GM12878 (cell line): ENCODE results near the gene CCDC144A. TPM values are rescaled to one million over a fixed set of nuclear protein-coding genes. Genes with fewer than 3 reads are reported as not detected.

Experiments used
- ATAC-seq: fragments of 200-7000 bp; cut with Tn5 transposase; 3 replicates; pipeline ENCODE4 v1.9.1; 2020; ENCODE audit warnings: mild to moderate bottlenecking, moderate library complexity
- BruUV-seq: library from RNA; stranded (reverse); fragments of 400-500 nt; replicated peaks from 2 replicates; lab custom pipeline; 2021; lab: Mats Ljungman, UMichigan
- CTCF ChIA-PET: fragments of 300-600 bp; sonication (Branson Sonifier 250); formaldehyde crosslinking; extraction: SDS; loops from one replicate; lab custom pipeline; 2021; ENCODE audit warnings: inconsistent platforms; lab: Yijun Ruan, JAX
- POLR2A ChIA-PET: fragments of 350-600 bp; formaldehyde crosslinking; extraction: SDS; loops from one replicate; lab custom pipeline; 2021; ENCODE audit warnings: inconsistent platforms; lab: Charles Lee
- RAD21 ChIA-PET: fragments of 300-600 bp; sonication (Branson Sonifier 250); formaldehyde crosslinking; loops from one replicate; lab custom pipeline; 2023; ENCODE audit warnings: antibody characterized with exemption; ENCODE audit not compliant: unreplicated experiment; lab: Charles Lee
- SMC1A ChIA-PET: fragments of 300-600 bp; sonication (Branson Sonifier 250); formaldehyde crosslinking; loops from one replicate; lab custom pipeline; 2023; ENCODE audit not compliant: unreplicated experiment, uncharacterized antibody; lab: Charles Lee
- DNase-seq: peaks from one replicate; pipeline ENCODE4 v3.0.0-alpha.2; 2011; ENCODE audit warnings: low read depth, low spot score
- FAIRE-seq: peaks from 3 replicates; lab custom pipeline; 2011; peaks lifted over from hg19 to GRCh38; lab: Jason Lieb, UNC
- H2AFZ ChIP-seq: 2 replicates; pipeline ENCODE4 v1.6.0; 2011; ENCODE audit warnings: low read depth, low read length, control low read depth; ENCODE audit not compliant: control insufficient read depth
- H3K27ac ChIP-seq: 2 replicates; pipeline ENCODE4 v1.5.1; 2011; ENCODE audit warnings: control low read depth; ENCODE audit not compliant: control insufficient read depth, insufficient read depth
- H3K27me3 ChIP-seq, 2 experiments: replicated peaks in 1 of 2; 2 replicates each; pipeline versions ENCODE4 v1.6.0 to v1.6.1; 2011; ENCODE audit warnings: low read length in 1 of 2; ENCODE audit not compliant: control insufficient read depth in 2 of 2, insufficient read depth in 2 of 2
- H3K36me3 ChIP-seq, 2 experiments: 2 replicates each; pipeline ENCODE4 v1.5.1; 2011; ENCODE audit warnings: low read length in 1 of 2; ENCODE audit not compliant: control insufficient read depth in 2 of 2, insufficient read depth in 2 of 2
- H3K4me1 ChIP-seq: 2 replicates; pipeline ENCODE4 v1.6.1; 2011; ENCODE audit warnings: mild to moderate bottlenecking, low read length, moderate library complexity, mixed read lengths; ENCODE audit not compliant: control insufficient read depth, insufficient read depth
- H3K4me2 ChIP-seq: 2 replicates; pipeline ENCODE4 v1.6.0; 2011; ENCODE audit warnings: control low read depth; ENCODE audit not compliant: control insufficient read depth, insufficient read depth
- H3K4me3 ChIP-seq: fragments of 200-600 bp; sonication (generic); 2 replicates; pipeline ENCODE4 v1.5.1; 2016
- H3K79me2 ChIP-seq: 2 replicates; pipeline ENCODE4 v1.6.0; 2011; ENCODE audit warnings: low read length; ENCODE audit not compliant: control insufficient read depth, insufficient read depth
- H3K9ac ChIP-seq: 2 replicates; pipeline ENCODE4 v1.8.0; 2011; ENCODE audit warnings: low read length, control low read depth, mixed read lengths; ENCODE audit not compliant: control insufficient read depth, insufficient read depth
- H3K9me3 ChIP-seq: replicated peaks from 3 replicates; pipeline ENCODE4 v1.5.1; 2011; ENCODE audit warnings: mild to moderate bottlenecking, low read length; ENCODE audit not compliant: control insufficient read depth, insufficient read depth
- H4K20me1 ChIP-seq: 2 replicates; pipeline ENCODE4 v1.6.0; 2011; ENCODE audit not compliant: control insufficient read depth, insufficient read depth
- BMI1 ChIP-seq: fragments of 450-650 bp; IDR thresholded peaks from 2 replicates; pipeline ENCODE4 v1.6.1; 2016; ENCODE audit warnings: mild to moderate bottlenecking, moderate library complexity, borderline replicate concordance
- HCFC1 ChIP-seq: fragments of 150-350 bp; IDR thresholded peaks from 2 replicates; pipeline ENCODE4 v1.6.1; 2014; ENCODE audit warnings: low read length
- HDGF ChIP-seq: fragments of 450-650 bp; IDR thresholded peaks from 2 replicates; pipeline ENCODE4 v1.6.1; 2016; ENCODE audit warnings: antibody characterized with exemption
- IKZF2 ChIP-seq, 2 experiments: fragments of 450-650 bp; IDR thresholded peaks; 2 replicates each; pipeline ENCODE4 v1.6.1; 2017; ENCODE audit warnings: mild to moderate bottlenecking in 2 of 2, moderate library complexity in 2 of 2
- NRF1 ChIP-seq: conservative IDR thresholded peaks from 2 replicates; pipeline ENCODE4 v1.6.1; 2011; ENCODE audit warnings: mild to moderate bottlenecking, low read depth, low read length, improper control_type of control experiment
- RELA ChIP-seq: fragments of 450-650 bp; IDR thresholded peaks from 2 replicates; pipeline ENCODE4 v1.8.0; 2014; ENCODE audit warnings: borderline replicate concordance; ENCODE audit not compliant: partially characterized antibody
- SIN3A ChIP-seq: IDR thresholded peaks from 2 replicates; pipeline ENCODE4 v1.6.1; 2012; ENCODE audit warnings: low read depth, low read length, improper control_type of control experiment
- SMAD5 ChIP-seq: IDR thresholded peaks from 2 replicates; pipeline ENCODE4 v1.6.1; 2016; ENCODE audit warnings: antibody characterized with exemption, low read depth
- YY1 ChIP-seq: IDR thresholded peaks from 2 replicates; pipeline ENCODE4 v1.6.1; 2011; ENCODE audit warnings: low read depth, mild to moderate bottlenecking, low read length
- WGBS: methylation state at CpG from one replicate; pipeline ENCODE4 v1.1.6; 2016; ENCODE audit warnings: low lambda C conversion rate; ENCODE audit not compliant: insufficient replicate concordance, insufficient coverage; ENCODE audit errors: missing lambda C conversion rate; 5-methylcytosine and 5-hydroxymethylcytosine counted together
- in situ Hi-C: fragments of 300-500 bp; cut with MboI; formaldehyde crosslinking; loops from 9 replicates; pipeline ENCODE4 v1.14.3; 2018; ENCODE audit warnings: mixed read lengths
- intact Hi-C: fragments of 100-400 bp; cut with micrococcal nuclease; formaldehyde crosslinking; loops from one replicate; pipeline ENCODE4 v1.14.2; 2022; ENCODE audit not compliant: unreplicated experiment
- polyA plus RNA-seq, 11 experiments: library from polyadenylated mRNA; depleted of rRNA in 4 of 11; unstranded in 6 of 11; stranded (reverse) in 5 of 11; fragments of >200 nt; fragmentation: Nextera tagmentation in 4 of 11; fragmentation: Illumina TruSeq in 1 of 11; extraction: Ambion mirVana in 4 of 11; extraction: Trizol in 1 of 11; gene quantifications; 1 replicate in 1 of 11; 2 replicates in 10 of 11; pipeline versions ENCODE4 v1.2.1 to v1.2.3, GENCODE V29; 2011 to 2016; ENCODE audit warnings: inconsistent platforms in 2 of 11, missing spikeins in 2 of 11, low read depth in 1 of 11
- total RNA-seq, 4 experiments: library from RNA; depleted of rRNA in 3 of 4; stranded (reverse); fragments of >200 nt in 3 of 4; fragmentation: Illumina TruSeq in 1 of 4; extraction: Trizol in 1 of 4; gene quantifications; 2 replicates each; pipeline versions ENCODE4 v1.2.1 to v1.2.3, GENCODE V29; 2013 to 2021
- TF ChIP-seq, protein P1 (sequence below): fragments of 450-650 bp; IDR thresholded peaks from 2 replicates; pipeline ENCODE4 v1.6.1; 2017; ENCODE audit warnings: mild to moderate bottlenecking
- TF ChIP-seq, protein P2 (sequence below): IDR thresholded peaks from 2 replicates; pipeline ENCODE4 v1.6.1; 2012; ENCODE audit warnings: low read length, inconsistent platforms
- TF ChIP-seq, protein P3 (sequence below): IDR thresholded peaks from 2 replicates; pipeline ENCODE4 v1.6.1; 2012; ENCODE audit warnings: improper control_type of control experiment, low read depth, low read length; ENCODE audit not compliant: insufficient replicate concordance

The CCDC144A gene
- total and polyA plus RNA-seq, 10 of the 15 experiments (the other 5 are each of a cell fraction or from before 2014, with no cell fraction given): 0.05 to 1.7 (median 0.79) TPM

DNA sequence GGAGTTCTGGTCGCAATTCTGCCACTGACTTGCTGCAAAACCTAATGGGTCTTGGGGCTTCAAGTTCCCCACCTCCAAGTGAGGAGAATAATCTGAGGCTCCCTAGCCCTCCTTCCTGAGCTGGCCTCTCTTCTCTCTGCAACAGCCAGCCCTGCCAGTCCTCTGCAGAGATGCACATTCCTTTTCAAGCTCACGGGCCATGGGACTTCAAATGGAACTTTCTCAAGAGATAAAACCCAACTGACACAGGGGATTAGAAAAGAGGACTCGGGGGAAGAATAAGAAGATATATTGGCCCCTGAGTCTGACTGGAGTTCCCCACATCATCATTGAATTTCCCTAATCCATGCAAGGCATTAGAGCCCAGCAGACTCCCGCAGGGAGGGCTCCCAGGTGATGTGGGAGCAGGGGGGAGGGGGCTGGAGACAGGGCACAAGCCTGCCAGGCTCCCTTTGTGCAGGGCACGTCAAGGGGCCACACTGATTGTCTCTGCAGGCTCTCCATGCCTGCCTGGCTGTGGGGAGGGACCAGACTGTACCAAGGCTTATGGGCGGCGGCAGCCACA lies 131.0 kb downstream of the CCDC144A start:
- Histone ChIP-seq H3K27ac (no peak overlapping the region), H3K27me3 (no peaks in the 10 kb centered on the region), H3K9me3 (no peaks in the 10 kb centered on the region), H3K4me3 (no peak overlapping the region), H4K20me1 (no peaks in the 10 kb centered on the region), H3K79me2 (no peaks in the 10 kb centered on the region), H3K4me1 (no peaks in the 10 kb centered on the region), H3K9ac (no peak overlapping the region), H2AFZ (no peak overlapping the region), H3K4me2 (no peak overlapping the region), H3K36me3 (no peaks in the 10 kb centered on the region)
- ChIA-PET RAD21 (no interaction called here), POLR2A (no interaction called here), CTCF (no interaction called here)
- no TSS peak for BruUV-seq
- intact Hi-C loops: no loop called here
- DNase-seq: no peak
- 0% methylated on average over 5 of the region's 7 CpGs for WGBS
- FAIRE-seq: no peak
- ATAC-seq: no peak
- in situ Hi-C loops: loop anchor here (25.0 kb wide), 1 partner anchor 1591 kb away; no protein-coding TSS in a partner anchor
- TF ChIP-seq RELA (no peak), BMI1 (no peak), HDGF (no peak), IKZF2 (IDR thresholded peaks at IDR 0.05) (no peak), SIN3A (no peak), YY1 (no peak), NRF1 (no peak), HCFC1 (no peak), SMAD5 (no peak)
- TF ChIP-seq, protein P1, sequence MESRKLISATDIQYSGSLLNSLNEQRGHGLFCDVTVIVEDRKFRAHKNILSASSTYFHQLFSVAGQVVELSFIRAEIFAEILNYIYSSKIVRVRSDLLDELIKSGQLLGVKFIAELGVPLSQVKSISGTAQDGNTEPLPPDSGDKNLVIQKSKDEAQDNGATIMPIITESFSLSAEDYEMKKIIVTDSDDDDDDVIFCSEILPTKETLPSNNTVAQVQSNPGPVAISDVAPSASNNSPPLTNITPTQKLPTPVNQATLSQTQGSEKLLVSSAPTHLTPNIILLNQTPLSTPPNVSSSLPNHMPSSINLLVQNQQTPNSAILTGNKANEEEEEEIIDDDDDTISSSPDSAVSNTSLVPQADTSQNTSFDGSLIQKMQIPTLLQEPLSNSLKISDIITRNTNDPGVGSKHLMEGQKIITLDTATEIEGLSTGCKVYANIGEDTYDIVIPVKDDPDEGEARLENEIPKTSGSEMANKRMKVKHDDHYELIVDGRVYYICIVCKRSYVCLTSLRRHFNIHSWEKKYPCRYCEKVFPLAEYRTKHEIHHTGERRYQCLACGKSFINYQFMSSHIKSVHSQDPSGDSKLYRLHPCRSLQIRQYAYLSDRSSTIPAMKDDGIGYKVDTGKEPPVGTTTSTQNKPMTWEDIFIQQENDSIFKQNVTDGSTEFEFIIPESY: no peak
- TF ChIP-seq, protein P2, sequence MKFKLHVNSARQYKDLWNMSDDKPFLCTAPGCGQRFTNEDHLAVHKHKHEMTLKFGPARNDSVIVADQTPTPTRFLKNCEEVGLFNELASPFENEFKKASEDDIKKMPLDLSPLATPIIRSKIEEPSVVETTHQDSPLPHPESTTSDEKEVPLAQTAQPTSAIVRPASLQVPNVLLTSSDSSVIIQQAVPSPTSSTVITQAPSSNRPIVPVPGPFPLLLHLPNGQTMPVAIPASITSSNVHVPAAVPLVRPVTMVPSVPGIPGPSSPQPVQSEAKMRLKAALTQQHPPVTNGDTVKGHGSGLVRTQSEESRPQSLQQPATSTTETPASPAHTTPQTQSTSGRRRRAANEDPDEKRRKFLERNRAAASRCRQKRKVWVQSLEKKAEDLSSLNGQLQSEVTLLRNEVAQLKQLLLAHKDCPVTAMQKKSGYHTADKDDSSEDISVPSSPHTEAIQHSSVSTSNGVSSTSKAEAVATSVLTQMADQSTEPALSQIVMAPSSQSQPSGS: no peak
- TF ChIP-seq, protein P3, sequence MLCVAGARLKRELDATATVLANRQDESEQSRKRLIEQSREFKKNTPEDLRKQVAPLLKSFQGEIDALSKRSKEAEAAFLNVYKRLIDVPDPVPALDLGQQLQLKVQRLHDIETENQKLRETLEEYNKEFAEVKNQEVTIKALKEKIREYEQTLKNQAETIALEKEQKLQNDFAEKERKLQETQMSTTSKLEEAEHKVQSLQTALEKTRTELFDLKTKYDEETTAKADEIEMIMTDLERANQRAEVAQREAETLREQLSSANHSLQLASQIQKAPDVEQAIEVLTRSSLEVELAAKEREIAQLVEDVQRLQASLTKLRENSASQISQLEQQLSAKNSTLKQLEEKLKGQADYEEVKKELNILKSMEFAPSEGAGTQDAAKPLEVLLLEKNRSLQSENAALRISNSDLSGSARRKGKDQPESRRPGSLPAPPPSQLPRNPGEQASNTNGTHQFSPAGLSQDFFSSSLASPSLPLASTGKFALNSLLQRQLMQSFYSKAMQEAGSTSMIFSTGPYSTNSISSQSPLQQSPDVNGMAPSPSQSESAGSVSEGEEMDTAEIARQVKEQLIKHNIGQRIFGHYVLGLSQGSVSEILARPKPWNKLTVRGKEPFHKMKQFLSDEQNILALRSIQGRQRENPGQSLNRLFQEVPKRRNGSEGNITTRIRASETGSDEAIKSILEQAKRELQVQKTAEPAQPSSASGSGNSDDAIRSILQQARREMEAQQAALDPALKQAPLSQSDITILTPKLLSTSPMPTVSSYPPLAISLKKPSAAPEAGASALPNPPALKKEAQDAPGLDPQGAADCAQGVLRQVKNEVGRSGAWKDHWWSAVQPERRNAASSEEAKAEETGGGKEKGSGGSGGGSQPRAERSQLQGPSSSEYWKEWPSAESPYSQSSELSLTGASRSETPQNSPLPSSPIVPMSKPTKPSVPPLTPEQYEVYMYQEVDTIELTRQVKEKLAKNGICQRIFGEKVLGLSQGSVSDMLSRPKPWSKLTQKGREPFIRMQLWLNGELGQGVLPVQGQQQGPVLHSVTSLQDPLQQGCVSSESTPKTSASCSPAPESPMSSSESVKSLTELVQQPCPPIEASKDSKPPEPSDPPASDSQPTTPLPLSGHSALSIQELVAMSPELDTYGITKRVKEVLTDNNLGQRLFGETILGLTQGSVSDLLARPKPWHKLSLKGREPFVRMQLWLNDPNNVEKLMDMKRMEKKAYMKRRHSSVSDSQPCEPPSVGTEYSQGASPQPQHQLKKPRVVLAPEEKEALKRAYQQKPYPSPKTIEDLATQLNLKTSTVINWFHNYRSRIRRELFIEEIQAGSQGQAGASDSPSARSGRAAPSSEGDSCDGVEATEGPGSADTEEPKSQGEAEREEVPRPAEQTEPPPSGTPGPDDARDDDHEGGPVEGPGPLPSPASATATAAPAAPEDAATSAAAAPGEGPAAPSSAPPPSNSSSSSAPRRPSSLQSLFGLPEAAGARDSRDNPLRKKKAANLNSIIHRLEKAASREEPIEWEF: no peak
- TF ChIP-seq, all 136 proteins: peak for 0
- SMC1A ChIA-PET: no interaction called here
